ENCODE results near the gene RPL32.
"Not testable (repeated sequence)": the region's sequence is repeated elsewhere in the genome, so short reads cannot be mapped to it uniquely, and the experiment has no call there.

GRCh38 chr3:12840148-12840547 lies 1.2 kb downstream of the RPL32 start:
- TF ChIP-seq CTCF (conservative IDR thresholded peaks at IDR 0.05; ENCODE audit: low read length); EZH2phosphoT487 (IDR thresholded peaks at IDR 0.05; ENCODE audit: borderline replicate concordance): not testable (repeated sequence)
